Activated T-cell treated with anti-CD3 and anti-CD28 coated beads for 48 hours (primary cell): ENCODE data around the gene CTCFL.

Experiments used
- DNase-seq: peaks from one replicate; pipeline ENCODE4 v3.0.0-alpha.2; 2020; ENCODE audit warnings: low read depth

CTCFL gene

DNA sequence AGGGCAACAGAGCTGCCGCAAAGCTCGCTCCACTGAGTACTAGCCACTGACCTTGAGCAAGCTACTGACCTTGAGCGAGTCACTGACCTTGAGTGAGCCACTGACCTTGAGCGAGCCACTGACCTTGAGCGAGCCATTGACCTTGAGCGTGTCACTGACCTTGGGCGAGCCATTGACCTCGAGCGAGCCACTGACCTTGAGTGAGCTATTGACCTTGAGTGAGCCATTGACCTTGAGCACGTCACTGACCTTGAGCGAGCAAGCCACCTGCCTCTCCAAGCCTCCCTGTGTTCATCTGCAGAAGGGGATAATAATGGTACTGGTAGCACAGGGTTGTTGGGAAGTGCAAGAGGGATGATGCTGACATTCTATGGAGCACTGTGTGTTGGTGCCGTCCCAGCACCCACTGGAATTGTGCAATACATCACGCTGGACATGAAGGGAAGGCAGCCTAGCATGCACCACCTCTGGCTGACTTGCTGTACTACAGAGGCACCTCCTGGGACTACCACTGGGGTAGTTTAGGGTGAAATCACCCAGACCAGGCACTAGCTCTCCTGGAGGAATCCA lies 60.2 kb downstream of the CTCFL start:
- DNase-seq, result no peak

DNA sequence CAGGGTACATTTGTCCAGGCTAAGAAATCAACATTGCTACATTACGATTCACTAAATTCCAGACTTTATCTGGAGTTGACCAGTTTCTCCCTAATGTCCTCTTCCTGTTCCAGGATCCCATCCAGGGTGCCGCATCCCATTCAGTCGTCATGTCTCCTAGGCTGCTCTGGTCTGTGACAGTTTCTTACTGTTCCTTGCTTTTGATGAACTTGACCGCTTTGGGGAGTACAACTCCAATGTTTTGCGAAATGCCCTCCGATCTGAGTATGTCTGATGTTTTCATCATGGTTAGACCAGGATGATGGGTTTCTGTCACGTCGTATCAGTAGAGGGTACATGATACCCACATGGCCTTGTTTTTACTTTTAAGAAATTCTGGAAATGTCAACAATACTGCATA lies 62.2 kb downstream of the CTCFL start:
- no peak for DNase-seq

DNA sequence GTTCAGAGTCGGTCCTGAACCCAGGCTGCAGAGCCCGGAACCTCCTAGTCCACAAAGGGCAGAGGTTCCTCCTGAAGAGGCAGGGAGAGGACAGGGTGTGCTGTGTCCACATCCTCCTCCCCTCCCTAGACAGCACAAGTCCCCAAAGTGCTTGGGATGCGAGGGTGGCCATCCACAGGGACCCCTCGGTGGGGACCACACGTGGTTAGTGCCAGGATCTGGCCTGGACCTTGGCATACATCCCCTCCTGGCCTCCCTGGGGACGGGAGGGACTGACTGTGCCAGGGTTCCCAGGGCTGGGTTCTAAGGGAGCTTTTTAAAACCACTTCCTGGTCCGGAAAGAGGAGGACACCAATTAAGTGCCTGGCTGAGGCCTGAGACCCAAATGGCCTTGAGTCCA lies 63.2 kb downstream of the CTCFL start:
- no peak for DNase-seq

DNA sequence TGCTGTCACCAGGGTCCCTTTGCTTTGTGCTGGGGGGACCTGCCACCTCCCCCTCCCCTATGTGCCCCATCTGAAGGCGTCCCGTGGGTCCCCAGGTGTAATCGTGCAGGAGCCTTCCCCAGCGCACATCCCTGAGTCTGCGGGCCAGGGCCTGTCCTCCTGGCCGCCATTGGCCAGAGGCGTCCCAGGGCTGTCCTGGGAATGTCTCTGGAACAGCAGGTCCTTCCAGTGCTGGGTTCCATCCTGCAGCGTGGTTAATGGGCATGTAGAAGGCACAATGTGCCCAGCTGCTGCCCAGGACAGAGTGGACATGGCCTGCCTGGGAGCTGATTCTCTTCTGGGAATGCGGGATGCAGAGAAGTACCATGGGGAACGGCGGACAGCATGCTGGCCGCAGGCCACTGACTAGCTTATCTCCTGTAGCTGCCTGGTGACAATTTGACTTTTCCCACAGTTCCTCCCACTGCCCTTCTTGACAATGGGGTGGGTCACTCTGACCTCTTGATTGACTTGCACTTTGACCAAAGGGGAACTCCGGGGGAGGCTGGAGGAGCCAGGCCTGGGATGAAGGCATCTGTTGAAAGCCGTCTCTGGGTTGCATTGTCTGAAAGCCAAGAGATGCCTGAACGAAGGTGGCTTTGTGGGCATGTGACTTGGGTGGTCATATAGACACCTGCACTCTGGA lies 64.0 kb downstream of the CTCFL start:
- DNase-seq, result no peak

DNA sequence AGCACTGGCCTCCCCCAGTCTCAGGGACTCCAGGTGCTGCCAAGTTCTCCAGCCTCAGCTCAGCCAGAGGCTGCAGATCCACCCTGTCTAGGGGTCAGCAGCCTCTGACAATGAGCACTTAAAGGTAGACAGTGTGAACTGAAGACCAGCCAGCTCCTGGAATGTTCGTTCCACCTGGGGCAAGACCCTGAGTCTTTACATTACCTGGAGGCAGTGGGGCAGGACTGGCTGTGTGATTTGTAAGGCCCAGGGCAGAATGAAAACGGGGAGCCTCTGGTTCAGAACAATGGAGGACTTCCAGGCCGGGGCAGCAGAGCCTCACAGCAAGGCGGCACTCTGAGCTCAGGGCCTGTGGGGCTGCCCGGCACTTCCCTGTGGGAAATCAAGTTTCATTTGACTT lies 65.0 kb downstream of the CTCFL start:
- no peak for DNase-seq

DNA sequence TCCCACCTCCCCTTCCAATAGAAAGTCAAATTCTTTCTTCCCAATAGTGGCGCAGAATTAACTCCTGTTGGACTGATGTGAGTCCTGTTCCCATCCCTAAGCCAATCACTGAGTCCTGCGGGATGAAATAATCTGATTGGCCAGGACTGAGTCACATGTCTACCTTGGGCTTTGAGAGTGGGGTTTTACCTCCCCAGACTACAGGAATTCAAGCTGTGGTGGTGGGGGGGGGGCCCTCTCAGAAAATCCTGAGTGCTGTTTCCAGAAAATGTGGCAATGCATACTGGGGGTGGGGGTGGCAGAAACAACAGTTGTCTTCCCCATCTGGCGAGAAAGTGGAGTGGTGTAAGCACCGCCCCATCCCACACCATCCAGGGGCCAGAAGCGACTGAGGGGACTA lies 65.7 kb downstream of the CTCFL start:
- DNase-seq, result no peak

DNA sequence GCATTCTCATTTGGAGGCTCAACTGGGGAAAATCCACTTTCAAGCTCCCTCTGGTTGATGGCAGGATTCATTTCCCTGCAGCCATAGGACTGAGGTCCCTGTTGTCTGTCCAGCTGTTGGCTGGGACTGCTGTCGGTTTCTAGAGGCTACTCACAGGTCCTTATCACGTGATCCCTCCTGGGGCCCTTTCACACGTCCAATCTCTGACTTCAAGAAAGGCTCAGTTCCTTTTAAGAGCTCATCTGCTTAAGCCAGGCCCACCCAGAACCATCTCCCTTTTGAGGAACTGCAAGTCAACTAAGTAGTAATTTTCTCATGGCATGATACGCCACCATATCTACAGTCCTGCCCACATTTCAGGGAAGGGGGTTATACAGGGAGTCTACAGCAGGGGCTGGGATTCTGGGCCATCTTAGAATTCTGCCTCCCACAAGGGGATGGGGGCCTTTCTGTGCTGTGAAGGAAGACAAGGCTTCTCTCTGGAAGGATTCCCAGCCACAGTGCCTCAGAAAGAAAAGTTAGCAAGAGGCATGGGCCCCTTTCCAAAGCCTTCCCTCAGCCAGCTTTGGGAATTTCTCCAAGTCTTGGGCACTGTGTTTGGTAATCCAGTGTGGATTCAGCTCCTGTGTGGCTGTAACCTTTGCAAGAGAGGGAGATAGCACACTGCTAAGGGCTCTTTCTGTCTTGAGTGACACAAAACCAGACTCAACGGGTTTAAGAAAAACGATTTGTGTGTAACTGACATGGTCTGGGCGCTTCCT lies 66.4 kb downstream of the CTCFL start:
- DNase-seq, result no peak

DNA sequence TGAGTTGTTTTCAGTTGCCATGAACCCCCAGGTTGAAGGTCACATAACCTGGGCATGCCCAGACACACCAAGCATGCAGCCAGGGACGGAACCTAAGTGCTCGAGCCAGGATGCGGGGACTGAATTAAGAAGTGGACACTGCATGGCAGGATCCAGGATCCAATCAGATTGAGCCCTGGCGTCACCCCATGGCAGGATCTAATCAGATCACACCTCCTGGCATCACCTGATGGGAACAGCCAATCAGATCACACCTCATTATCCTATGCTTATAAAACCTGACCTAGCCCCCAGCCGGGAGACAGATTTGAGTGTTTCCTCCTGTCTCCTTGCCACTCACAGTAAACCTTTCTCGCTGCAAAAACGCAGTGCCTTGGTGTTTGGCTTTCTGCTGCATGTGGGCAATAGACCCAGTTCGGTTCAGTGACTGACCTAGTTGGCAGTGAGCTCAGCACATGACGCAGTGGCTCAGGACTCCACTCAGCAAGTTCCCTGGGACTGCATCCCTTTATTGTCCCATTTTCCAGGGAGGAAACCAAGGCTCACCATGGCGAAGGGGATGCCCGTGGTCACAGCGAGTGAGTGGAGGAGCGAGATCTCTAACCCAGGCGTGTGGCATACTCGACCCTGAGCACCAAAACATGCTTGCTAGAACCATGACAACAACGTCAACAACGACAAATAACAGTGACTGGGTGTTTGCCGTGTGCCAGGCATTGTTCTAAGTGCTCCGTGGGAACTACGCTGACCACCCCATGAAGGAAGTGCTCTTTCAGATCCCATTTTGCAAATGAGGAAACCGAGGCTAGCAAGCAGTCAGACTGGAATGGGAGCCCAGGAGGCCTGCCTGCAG lies 67.5 kb downstream of the CTCFL start:
- DNase-seq, result no peak

DNA sequence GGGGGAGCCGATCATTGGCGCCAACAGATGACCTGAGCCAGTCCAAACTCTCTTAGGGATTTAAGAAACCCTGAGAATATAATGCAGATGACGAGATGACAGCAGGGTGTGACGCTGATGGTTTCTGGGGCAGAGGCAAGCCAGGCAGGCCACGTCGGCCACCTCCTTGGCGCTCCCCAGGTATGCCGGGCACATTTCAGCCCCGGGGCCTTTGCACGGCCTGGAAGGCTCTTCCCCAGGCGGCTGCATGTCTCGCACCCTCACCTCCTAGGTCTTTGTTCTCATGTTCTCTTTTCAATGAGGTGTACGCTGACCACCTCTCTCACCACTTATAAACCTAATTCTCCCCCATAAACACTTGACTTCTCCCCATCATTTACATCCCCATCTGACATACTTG lies 68.8 kb downstream of the CTCFL start:
- no peak for DNase-seq

DNA sequence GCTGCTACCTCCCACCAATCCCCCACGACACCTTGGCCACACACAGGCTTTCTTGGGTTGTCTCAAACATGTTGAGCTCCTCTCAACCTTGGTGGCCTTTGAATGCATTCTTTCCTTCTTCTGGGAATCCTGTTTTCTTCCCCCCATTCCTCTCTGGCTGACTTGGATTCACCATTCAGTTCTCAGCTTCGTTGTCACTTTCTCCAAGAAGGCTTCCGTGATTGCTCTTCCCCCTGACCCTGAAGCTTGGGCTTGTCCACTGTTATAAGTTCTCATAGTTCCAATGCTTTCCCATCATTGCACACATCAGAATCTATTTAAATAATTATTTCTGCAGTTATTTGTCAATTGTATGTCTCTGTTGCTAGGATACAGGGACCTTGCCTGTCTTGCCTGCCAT lies 69.6 kb downstream of the CTCFL start:
- no peak for DNase-seq

DNA sequence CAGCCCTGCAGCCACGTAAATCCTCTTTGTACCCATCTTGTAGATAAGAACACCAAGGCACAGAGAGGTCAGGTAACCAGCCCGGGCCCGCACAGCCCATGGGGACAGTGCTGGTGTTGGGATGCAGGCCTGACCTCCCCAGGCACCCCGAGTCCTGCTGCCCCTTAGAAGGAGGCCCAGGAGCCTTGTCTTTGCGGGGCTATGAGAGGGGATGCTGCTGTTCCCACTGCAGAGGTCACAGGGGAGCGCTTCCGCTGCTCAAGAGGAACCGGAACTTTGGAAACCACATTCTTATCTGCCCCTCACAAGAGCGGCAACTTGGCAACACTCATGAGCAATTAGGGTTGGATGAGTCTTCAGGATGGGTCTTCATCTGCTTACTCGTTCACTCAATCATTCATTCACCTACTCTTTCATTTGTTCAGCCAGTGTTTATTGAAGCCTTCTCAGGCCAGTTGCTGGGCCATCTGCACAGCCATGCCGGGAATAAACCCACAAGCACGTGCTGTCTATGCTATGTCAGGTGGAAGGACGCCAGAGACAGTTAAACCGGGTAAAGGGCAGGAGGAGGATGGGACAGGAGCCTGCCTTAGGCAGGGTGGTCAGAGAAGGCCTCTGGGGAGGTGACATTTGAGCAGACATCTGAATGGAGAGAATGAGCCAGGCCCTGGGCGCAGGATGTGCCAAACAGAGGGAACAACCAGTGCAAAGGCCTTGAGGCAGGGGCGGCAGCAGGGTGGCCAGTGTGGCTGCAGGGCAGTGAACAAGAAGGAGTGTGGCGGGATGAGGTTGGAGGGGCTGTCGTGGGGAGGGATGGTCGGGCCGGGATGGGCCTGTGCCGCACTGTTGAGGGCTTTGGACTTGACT lies 72.9 kb downstream of the CTCFL start:
- DNase-seq, result no peak

DNA sequence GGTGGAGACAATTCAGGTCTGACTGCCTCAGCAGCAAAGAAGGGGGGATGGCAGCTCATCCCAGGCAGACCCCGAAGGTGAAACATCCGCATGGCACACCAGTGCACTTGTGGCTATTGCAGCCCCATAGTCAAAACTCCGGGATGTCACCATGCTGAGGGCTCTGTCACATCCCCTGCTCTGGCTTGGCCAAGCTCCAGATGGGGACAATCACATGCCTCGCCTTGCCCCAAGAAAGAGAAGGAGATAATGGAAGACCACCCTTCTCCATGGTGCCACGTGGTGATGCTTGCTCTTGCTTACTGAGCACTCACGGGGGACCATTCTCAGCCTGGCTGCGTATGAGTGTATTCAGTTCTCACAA lies 73.5 kb downstream of the CTCFL start:
- DNase-seq, result no peak

DNA sequence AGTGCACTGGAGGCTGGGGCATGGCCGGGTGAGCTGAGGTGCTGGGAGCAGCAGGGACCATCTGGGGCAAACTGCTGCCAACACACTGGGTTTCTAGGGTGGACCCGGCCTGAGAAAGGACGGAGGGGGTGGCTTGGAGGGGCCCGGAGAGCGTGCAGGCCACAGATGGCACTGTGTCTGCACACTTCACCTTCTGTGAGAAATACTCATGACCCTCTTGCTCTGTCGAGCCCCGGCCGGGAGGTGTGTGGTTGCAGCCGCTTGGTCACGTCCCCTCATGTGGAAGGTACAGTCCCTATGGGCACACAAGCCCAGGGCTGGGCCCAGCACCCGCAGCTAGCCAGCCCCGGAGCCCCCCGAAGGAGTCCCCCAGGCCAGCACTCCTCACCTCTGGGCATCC lies 74.0 kb downstream of the CTCFL start:
- DNase-seq, result no peak

DNA sequence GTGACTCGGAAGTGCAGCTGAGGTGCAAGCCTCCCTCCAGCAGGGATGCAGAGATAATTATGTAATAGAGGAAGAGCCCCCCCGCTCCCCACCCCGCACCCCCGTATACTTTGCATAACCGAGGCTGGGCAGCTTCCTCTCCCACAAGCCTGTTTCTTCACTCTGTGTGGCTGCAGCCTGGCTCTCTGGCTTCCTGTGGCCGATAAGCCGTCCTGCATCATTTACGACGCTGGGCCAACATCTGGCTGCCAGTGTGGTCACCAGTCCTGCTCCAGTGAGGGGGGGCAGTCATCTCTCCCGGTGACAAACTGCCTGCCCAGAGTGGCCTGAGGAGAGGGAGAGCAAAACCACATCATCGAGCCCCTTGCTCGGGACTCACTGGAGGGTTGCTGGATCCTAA lies 74.5 kb downstream of the CTCFL start:
- no peak for DNase-seq

DNA sequence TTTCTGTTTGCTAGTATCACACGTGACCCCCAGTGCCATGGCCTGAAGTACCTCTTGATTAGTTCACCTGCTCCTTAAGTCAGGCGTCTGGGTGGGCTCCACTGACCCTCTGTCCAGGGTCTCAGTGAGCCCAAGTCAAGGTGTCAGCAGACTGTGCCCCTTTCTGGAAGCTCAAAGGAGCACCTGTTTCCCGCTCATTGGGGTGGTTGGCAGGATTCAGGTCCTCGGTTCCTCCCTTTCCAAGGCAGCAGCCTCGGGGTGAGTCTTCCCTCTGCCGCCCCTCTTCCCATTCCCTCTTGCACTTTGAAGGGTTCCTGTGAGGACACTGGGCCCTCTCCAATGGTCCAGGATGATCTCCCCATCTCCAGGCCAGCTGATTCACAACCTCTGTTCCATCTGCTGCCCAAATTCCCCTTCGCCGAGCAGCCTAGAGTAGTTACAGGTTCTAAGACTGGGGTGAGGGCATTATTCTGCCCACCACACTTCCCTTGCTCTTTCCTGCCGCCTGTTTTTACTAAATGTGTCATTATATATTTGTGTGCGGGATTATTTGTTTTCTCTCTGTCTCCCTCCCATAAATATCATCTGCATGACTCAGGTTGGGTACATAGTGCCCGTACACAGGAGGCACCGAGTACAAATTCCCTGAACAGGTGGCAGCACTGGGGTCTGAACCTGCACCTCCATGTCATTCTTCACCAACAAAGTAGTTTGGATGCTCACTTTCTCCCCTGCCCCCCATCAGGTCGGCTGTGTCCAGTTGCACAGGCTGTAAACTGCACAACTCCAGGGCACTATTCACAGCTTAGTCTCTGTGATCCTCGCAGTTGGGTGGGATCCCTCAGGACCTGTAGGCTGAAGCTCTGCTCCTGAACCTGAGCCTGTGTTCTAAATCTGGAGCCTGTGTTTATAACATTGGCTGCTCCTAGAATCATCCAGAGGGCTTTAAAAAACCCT lies 75.3 kb downstream of the CTCFL start:
- DNase-seq, result no peak

DNA sequence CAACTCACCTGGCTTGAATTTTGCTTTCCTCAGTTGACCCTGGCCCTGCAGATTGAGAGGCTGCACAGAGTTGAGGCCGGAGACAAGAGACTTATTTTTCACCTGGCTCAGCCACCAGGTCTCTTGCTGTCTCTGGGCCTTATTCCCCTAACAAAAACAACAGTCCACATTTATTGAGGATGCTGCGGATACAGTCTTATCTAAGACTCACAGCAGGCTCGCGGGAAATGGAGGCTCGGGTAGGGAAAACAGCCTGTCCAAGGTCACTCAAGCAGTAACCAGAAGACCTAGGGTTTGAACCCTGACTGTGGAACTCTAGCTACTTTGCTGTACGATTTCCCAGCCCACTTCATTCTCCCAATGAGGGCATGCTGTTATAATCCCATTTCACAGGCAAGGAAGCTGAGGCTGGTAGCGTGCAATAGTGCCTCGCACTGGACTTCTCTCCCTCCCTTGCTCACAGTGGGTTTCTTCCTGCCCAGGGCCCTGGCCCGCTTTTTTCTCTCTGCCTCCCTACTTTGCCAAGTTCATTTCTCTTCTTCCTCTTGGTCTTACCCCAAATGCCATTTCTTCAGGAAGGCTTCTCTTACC lies 76.1 kb downstream of the CTCFL start:
- no peak for DNase-seq
